ENCODE results near the gene FLOT2.

The FLOT2 gene

GRCh38 chr17:28856028-28856574, 41.4 kb downstream of the FLOT2 start:
- Histone ChIP-seq H3K9me3 (ENCODE audit: control insufficient read depth, low read length) (no peaks in the 10 kb centered on the region), H3K27ac (no peak overlapping the region), H3K79me2 (peaks cover 2% of the 10 kb centered on the region), H3K27me3 (ENCODE audit: control insufficient read depth, insufficient read depth, low read length) (no peaks in the 10 kb centered on the region), H3K4me3 (ENCODE audit: low read depth, low read length) (no peak overlapping the region), H3K9ac (no peak overlapping the region), H2AFZ (no peak overlapping the region), H3K4me2 (ENCODE audit: low read length) (no peak overlapping the region), H3K36me3 (ENCODE audit: control insufficient read depth, insufficient read depth, low read length) (no peaks in the 10 kb centered on the region), H3K4me1 (no peaks in the 10 kb centered on the region)
- TF ChIP-seq CTCF (IDR thresholded peaks at IDR 0.05) = no peak

- Histone ChIP-seq H3K27me3 (ENCODE audit: control insufficient read depth, insufficient read depth, low read length) (no peaks in the 10 kb centered on the region), H3K9me3 (ENCODE audit: control insufficient read depth, low read length) (no peaks in the 10 kb centered on the region), H3K4me3 (ENCODE audit: low read depth, low read length) (peak overlapping the region; percentile 82), H3K9ac (peak overlapping the region; percentile 65), H3K79me2 (peaks cover 2% of the 10 kb centered on the region), H2AFZ (peak overlapping the region; percentile 83), H3K4me2 (ENCODE audit: low read length) (peak overlapping the region; percentile 86), H3K27ac (peak overlapping the region; percentile 60), H3K4me1 (no peaks in the 10 kb centered on the region), H3K36me3 (ENCODE audit: control insufficient read depth, insufficient read depth, low read length) (no peaks in the 10 kb centered on the region)
- TF ChIP-seq CTCF (IDR thresholded peaks at IDR 0.05) = no peak
These were observed 42.2 kb downstream of the FLOT2 start for GRCh38 chr17:28855336-28855679.

- TF ChIP-seq CTCF (IDR thresholded peaks at IDR 0.05) = peak; percentile 23
- Histone ChIP-seq H3K4me1 (no peaks in the 10 kb centered on the region), H3K9me3 (ENCODE audit: control insufficient read depth, low read length) (no peaks in the 10 kb centered on the region), H3K27ac (peak within 1 kb of the TSS; percentile 60), H3K9ac (peak within 1 kb of the TSS; percentile 65), H3K27me3 (ENCODE audit: control insufficient read depth, insufficient read depth, low read length) (no peaks in the 10 kb centered on the region), H3K36me3 (ENCODE audit: control insufficient read depth, insufficient read depth, low read length) (no peaks in the 10 kb centered on the region), H3K4me2 (ENCODE audit: low read length) (peak within 1 kb of the TSS; percentile 86), H2AFZ (peak within 1 kb of the TSS; percentile 83), H3K4me3 (ENCODE audit: low read depth, low read length) (peak within 1 kb of the TSS; percentile 82), H3K79me2 (peaks cover 2% of the 10 kb centered on the region)
These were observed 42.8 kb downstream of the FLOT2 start, which contains the start of gene ERAL1 for GRCh38 chr17:28854457-28855335. Gene ERAL1, plus strand, starts transcription at chr17:28855016. Its CDS starts 19 bp downstream, at chr17:28855035.

GRCh38 chr17:28853295-28853694, 44.2 kb downstream of the FLOT2 start:
- no peak overlapping the region for H2AFZ ChIP-seq
- no peak overlapping the region for H3K4me2 ChIP-seq (ENCODE audit: low read length)
- H3K79me2 ChIP-seq = peaks cover 2% of the 10 kb centered on the region
- H3K9me3 ChIP-seq (ENCODE audit: control insufficient read depth, low read length) = no peaks in the 10 kb centered on the region
- H3K4me3 ChIP-seq (ENCODE audit: low read depth, low read length) = no peak overlapping the region
- no peaks in the 10 kb centered on the region for H3K36me3 ChIP-seq (ENCODE audit: control insufficient read depth, insufficient read depth, low read length)
- H3K9ac ChIP-seq = no peak overlapping the region
- no peak for TF ChIP-seq CTCF (IDR thresholded peaks at IDR 0.05)
- H3K27ac ChIP-seq = no peak overlapping the region
- no peaks in the 10 kb centered on the region for H3K4me1 ChIP-seq
- H3K27me3 ChIP-seq (ENCODE audit: control insufficient read depth, insufficient read depth, low read length) = no peaks in the 10 kb centered on the region

All from parathyroid adenoma (tissue), 2 donors.